SW 1271 (cell line): Measurements from ENCODE around the gene CCDC9.
"Not testable (repeated sequence)": the region's sequence is repeated elsewhere in the genome, so short reads cannot be mapped to it uniquely, and the experiment has no call there.

Experiments
- DNase-seq, 2 experiments: peaks; one replicate each; lab custom pipeline; 2025; lab: John Stamatoyannopoulos, UW

The CCDC9 gene

DNA sequence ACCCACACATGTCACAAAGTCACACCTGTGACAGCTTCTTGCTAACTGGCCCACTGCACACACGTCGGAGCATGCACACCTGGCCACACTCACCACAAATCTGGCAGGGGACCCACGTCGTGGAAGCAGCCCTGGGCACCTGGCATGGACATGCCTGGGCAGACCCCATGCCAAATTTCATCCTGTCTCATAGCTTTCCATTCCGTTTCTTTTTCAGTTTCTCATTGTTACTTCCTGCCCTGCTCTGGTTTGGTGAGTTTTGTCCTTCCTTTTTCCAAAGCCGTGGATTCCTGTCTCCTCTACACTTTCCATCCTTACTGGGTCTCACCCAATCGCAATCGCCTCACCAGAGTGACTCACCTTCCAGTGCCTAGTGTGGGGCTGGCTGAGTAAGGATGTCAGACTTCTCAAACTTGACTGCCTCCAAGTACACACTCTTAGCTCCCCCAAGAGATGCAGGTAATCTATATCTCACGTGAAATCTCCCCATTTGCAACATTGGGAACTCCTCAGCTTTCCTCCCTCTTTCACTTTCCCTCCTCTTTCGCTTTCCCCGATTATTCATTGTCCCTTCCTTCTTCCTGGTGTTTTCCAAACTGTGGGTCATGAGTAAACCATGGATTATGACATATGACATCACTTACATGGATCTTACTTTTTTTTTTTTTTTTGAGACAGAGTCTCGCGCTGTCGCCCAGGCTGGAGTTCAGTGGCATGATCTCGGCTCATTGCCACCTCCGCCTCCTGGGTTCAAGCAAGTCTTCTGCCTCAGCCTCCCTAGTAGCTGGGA, 23.7 kb upstream of the CCDC9 start:
- no peak for DNase-seq

DNA sequence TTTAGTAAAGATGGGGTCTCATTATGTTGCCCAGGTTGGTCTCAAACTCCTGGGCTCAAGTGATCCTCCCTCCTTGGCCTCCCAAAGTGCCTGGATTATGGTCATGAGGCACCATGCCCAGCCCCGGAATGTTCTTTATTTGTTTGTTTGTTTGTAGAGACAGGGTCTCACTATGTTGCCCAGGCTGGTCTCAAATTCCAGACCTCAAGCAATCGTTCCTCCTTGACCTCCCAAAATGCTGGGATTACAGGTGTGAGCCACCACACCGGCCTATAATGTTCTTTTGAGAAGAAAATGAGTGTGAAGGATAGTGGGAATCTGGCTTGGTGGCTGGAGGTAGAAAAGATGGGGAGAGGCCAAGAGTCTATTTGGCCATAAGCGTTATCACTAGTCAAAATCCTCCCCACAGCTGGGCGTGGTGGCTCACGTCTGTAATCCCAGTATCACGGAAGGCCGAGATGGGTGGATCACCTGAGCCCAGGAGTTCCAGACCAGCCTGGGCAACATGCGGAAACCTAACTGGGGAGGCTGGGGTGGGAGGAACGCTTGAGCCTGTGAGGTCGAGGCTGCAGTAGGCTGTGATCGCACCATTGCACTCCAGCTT, 20.2 kb upstream of the CCDC9 start:
- no peak for DNase-seq

DNA sequence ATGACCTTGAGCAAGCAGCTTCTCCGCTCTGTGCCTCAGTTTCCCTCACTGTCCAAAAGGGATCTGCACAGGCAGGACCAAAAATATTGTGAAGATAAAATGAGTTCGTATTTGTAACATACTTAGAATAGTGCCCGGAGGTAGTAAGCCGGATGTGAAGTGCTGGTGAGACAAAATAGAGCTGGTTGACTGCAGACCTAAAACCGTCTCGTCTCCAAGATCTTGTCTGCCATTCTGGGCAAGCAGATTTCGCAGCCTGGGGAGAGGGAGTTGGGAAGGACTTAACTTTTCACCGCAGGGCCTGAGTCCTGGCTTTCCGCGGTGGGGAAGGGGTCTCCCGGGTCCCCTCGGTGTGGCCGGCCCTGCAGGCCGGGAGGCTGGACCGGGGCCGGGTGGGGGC, 17.2 kb upstream of the CCDC9 start:
- no peak for DNase-seq

DNA sequence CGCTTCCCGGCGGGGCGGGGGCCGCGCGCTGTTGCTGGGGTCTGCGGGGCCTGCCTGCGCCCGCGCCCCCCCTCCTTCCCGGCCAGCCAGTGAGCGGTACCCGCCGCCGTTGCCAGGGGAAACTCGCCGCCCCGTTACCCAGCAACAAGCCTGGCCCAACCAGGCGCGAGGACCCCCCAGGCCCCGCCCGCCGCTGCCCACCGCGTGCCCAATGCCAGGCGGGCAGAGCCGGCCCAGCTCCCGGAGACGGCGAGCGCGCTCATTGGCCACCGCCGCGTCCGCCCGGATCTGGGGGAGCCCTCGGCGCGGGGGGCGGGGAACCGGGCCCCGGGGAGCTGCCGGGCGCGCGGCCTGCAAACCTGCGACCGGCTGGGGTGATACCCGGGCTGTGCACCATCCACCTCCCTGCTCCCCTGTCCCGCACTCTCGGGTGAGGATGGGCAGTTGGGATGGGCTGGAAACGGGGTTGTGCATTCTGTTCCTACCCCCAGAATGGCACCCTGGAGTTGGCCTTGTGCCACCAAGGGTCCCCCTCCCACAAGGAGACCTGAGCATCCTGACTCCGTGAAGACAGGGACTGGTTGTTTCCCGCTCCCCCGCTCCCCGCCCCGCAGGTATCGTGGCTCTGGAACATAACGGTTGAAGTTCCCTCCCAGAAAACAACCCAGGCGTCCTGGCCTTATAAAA, 16.6 kb upstream of the CCDC9 start:
- no peak for DNase-seq

DNA sequence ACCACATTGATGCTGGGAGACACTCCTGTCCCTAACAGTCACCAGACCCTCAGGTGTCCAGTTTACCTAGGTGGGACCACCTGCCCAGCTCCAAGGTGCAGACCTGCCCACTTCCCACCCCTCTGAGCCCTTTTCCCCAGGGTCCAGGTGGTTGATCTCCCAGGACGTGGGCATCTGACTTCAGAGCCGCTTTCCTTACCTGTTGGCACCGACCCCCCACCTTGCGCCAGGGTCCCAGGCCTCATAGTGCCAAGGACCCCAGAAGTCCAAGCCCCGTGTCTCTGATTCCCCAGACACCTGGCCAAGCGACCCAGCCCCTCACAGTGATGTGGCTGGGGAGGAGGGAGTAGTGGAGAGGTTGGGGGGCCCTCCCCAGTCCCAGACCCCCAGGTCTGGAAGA, 15.8 kb upstream of the CCDC9 start:
- DNase-seq: no peak

DNA sequence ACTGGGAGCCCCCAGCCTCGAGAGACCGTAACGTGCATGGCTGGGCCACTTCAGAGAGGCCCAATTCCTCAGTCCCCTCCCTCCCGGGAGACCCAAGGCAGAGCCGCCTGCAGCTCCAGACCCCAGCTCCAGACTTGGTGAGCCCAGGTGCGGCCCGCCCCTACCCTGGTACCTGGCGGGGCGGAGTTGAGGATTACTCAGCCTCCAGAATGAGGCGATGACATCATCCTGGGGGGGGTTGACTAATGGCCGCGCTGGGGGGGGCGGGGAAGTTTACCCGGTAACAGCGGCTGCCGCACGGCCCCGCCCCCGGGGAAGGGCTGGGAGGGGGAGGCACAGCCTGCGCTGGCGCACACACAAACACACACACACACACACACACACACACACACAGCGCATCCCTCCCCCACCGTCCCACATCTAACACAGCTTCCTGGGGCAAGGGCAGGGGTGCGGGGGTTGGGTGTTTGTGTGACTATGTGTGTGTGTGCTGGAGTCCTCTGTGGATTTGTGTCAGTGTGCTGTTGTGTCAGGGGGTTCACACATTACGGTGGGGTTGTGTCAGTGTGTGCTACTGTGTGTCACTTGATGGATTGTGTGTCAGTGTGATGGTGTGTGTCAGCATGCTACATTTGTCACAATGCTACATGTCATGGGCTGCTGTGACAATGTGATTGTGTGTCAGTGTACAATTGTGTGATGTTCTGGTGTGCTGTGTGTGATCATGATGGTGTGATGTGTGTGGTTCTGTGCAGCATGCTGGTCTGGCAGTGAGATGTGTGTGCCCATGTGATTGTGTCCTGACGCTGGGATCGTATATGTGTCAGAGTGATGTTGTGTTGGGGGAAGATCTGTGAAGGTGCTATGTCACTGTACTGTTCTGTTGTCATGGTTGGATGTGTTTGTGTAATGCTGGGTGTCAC, 15.1 kb upstream of the CCDC9 start:
- DNase-seq: no peak

DNA sequence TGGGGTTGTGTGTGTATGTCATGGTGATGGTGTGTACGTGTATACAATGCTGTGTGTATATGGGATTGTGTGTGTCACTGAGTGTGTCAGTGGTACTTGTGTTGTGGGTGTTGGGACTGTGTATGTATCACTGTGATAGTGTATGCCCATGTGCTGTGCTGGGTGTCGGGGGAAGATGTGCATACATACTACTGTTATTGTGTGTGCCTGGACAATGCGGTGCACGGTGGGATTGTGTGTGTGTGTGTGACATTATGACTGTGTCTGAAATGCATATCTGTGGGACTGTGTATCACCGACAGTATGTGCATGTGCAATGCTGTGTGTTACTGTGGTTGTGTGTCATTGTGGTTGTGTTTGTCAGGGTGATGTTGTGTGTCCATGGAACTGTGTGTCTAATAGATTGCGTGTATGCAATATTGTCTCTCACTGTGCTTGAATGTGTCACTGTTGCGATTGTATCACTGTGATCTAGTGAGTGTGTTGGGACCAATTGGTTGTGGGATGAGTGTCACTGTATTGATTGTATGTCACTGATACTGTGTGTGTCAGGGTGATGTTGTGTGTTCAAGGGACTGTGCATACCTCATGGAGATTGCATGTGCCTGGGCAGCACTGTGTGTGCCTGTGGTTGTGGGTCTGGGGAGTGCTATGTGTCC, 14.3 kb upstream of the CCDC9 start:
- no peak for DNase-seq

DNA sequence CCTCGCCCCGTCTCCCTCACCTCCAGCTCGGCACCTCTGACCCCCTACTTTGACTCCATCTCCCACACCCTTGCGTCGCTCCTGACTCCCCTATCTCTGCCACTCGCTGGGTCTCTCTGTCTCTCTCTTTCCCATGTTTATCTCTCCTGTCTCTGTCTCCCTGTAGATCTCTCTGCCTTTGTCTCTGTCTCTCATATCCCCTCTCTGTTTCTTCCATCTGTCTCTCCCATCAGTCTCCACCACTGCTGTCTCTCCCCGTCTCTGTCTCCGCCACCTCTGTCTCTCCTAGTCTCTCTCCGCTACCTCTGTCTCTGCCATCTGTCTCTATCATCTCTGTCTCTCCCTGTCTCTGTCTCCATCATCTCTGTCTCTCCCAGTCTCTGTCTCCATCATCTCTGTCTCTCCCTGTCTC, 13.0 kb upstream of the CCDC9 start:
- no peak for DNase-seq

DNA sequence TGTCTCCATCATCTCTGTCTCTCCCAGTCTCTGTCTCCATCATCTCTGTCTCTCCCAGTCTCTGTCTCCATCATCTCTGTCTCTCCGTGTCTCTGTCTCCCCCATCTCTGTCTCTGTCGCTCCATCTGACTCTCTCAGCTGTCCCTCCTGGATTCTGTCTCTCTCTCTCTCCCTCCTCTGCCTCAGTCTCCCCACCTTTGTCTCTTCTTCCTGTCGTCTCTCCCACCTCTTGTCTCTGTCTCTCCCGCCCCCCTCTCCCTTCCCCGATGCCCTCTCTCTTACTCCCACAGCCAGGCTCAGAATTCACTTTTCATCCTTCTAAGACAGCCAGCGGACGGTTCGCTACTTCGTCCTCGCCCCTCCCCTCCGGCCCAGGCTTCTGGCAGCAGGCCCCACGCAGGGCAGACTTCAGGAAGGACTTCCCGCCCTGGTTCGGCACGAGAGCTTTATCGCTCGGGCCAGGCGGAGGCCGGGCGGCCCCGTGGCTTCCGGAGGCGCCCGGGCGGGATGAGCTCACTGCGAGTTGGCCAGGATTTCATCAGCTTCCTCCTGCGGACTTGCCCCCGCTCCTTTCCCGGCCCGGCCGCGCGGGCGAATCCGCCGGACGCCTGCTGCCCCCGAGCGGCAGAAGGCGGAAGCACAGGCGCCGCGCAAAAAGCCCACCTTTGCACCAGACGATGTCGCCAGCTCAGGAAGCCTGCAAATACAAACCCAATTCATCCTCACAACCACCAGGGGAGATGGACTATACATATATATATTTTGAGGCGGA, 12.4 kb upstream of the CCDC9 start:
- DNase-seq: peak; percentile 58 to 80

DNA sequence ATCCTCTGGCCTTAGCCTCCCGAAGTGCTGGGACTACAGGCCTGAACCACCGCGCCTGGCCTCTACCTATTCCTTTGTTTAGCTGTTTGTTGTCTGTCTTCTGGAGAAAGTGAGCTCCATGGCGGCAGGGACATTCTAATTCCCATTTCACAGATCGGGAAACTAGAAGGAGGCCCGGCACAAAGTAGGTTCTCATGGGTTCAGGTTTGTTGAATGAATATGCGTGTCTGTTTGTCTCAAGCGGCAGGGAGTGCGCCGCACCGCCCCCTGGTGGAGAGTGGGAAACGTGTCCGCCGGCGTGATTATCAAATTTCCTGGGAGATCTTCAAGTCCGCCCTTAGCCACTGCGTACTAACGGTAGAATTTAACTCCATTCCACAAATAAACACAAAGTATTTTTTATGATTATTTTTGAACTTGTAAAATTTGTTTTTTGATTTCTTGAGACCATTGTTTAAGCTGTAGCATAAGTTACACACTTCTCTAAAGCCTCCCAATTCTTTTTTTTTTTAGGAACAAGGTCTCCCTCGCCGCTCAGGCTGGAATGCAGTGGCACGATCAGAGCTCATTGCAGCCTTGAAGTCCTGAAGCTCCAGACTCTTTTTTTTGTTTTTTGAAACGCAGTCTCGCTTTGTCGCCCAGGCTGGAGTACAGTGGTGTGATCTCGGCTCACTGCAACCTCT, 8.9 kb upstream of the CCDC9 start:
- DNase-seq: peak in 1 of 2 experiments; percentile 44

DNA sequence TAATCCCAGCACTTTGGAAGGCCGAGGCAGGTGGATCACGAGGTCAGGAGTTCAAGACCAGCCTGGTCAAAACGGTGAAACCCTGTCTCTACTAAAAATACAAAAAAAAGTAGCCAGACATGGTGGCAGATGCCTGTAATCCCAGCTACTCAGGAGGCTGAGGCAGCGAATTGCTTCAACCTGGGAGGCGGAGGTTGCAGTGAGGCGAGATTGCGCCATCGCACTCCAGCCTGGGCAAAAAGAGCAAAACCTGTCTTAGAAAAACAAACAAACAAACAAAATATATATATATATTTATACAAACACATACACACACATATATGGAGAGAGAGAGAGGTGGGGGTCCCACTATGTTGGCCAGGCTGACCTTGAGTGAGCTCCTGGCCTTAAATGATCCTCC, 3.3 kb upstream of the CCDC9 start:
- DNase-seq: not testable (repeated sequence)

DNA sequence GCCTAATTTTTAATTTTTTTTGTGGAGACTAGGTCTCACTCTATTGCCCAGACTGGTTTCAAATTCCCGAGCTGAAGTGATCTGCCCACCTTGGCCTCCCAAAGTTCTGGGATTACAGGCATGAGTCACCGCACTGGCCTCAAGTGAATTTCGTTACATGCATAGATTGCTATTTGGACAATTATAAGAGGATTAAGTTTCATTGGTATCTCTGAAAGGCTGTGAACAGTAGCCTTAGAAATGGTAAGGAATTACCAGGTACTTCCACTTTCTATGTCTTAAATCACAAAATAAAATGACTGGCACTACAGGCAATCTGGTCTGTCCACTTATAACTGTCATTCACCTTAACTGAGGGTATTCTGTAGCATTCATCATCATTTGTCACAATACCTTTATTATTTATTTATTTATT, 2.9 kb upstream of the CCDC9 start:
- peak; percentile 12 to 74 for DNase-seq

DNA sequence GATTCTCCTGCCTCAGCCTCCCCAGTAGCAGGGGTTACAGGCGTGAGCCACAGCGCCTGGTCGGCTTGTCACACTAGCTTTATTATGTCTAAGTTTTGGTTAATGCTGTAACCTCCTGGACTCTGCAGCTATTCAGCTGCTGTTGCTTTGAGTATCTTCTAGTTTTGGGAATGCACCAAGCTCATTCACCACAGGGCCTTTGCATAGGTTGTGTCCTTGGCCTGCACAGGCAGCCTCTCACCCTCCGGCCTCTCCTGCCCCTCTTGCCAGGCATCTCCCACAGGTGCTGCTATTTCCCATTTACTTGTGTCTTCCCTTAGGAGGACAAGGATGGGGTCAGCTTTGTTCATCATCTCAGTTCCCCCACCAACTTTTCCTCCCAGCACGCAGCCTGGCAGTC, 2.4 kb upstream of the CCDC9 start:
- no peak for DNase-seq

DNA sequence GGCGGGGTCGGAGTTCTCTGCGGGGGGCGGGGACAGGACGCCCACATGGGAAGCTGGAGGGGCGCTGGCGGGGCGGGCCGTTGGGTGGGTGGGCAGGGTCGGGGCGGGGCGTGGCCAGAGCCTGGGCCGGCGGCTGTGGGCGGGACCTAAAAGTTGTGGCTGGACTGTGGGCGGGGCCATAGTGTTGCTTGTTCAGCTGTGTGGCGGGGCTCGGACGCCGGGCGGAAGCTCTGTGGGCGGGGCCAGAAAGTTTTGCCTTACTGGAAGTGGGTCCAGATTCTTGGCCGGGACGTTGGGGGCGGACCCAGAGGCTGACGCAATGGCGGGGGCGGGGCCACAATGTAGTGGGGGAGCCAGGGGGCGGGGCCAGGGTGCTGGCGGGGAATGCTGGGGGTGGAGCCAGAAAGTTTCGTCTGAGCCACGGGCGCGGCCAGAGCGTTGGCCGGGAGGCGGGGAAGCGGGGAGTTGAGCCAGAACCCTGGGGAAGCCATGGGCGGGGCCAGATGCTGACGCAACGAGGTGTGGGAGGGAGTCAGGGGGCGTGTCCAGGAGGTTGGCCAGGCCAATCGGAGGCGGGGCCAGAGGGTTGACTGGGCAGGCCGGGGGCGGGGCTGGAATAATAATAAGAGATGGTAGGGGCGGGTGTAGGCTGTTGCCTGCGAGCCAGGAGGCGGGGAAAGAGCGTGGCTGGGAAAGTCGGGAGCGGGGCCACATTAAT, 527 bp downstream of the CCDC9 start:
- DNase-seq: peak; percentile 89 to 98

DNA sequence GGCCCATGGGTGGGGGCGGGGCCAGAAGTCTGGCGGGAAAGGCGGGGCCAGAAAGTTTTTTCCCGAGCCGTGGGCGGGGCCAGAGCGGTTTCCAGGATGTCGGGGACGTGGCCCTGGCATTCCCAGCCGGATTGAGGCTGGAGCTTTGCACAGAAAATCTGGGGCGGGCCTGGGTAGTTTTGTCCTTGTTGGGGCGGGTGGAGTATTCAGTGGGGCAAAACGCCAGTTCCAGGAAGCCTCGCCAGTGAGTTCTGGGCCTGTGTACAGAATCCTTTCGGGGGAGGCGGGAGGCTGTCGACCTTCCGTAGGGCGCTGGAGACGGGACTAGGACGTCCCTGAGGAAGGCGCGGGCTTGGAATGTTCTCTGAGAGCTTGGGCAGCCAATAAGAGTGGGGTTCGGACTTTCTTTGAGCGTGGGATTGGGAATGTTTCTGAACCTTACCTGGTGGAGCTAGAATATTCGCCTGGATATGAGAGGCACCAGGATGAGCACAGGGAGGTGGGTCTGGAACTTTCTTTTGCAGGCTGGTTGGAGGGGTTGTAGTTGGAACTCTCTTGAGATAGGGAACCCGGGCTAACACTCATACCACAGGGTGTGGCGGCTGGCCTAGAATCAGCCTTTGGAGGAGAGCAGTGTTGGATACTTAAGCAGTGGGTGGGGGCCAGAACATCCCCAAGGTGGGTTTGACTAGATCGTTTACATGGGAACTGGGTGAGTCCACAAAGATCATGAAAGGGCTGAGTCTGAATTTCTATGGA, 1.3 kb downstream of the CCDC9 start:
- peak in 1 of 2 experiments; percentile 69 for DNase-seq

DNA sequence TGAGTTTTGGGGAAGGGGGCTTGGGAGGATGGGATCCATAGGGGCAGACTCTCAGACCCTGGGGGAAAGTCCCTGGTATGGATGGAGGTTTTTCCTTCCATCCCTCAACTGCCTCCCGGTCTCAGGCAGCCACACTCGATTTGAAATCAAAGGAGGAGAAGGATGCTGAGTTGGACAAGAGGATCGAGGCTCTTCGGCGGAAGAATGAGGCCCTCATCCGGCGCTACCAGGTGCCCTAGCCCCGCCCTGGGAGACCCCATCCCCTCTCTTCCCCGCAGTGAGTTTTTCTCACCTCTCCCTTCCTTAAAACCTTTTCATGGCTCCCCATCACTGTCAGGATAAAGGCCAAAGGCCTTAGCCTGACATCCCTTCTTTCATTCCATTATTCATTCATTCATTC, 2.1 kb downstream of the CCDC9 start:
- DNase-seq: no peak

DNA sequence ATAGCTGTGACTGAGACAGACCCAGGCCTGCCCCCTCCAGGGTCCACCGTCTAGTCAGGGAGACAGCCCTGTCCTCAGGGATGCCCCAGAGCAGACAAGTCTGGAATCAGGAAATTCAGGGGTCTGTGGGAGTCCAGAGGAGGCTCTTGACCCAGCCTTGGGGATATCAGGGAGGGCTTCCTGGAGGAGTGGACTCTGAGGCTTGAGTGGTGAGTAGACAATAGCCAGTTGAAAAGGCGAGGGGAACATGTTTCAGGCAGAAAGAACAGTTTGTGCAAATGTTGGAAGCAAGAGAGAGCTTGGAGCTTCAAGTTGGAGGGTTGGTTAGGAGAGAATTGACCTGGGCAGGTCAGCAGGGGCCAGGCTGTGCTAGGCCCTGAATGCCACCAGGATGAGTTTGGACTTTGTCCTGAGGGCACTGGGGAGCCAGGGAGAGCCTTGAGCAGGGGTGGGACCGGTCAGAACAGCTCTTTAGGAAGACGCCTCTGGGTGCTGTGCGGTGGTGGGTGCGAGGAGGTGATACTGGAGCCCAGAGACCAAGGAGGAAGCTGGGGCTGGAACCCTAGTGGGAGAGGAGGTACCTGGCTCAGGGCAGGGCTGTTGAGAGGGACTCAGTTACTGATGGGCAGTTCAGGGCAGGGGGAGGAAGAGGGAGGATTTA, 2.7 kb downstream of the CCDC9 start:
- DNase-seq: no peak

DNA sequence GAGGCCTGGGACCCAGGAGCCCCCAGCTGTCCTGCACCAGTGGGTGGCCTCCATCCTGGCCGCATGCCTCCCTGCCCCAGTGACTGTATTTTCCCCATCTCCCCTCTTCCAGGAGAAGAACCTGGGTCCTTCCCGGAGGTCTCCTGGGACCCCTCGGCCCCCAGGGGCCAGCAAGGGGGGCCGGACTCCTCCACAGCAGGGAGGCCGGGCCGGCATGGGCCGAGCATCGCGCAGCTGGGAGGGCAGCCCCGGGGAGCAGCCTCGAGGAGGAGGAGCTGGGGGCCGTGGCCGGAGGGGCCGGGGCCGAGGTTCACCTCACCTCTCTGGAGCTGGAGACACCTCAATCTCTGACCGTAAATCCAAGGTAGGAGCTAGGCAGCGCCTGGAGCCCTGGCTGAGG, 4.2 kb downstream of the CCDC9 start:
- DNase-seq: no peak
